GM19438 (cell line): ENCODE results near the gene NUP188.

Experiments used
- ATAC-seq: cut with Tn5 transposase; IDR thresholded peaks from one replicate; pipeline ENCODE4 v1.9.1; 2021; ENCODE audit warnings: low read depth; ENCODE audit not compliant: unreplicated experiment

The NUP188 gene

DNA sequence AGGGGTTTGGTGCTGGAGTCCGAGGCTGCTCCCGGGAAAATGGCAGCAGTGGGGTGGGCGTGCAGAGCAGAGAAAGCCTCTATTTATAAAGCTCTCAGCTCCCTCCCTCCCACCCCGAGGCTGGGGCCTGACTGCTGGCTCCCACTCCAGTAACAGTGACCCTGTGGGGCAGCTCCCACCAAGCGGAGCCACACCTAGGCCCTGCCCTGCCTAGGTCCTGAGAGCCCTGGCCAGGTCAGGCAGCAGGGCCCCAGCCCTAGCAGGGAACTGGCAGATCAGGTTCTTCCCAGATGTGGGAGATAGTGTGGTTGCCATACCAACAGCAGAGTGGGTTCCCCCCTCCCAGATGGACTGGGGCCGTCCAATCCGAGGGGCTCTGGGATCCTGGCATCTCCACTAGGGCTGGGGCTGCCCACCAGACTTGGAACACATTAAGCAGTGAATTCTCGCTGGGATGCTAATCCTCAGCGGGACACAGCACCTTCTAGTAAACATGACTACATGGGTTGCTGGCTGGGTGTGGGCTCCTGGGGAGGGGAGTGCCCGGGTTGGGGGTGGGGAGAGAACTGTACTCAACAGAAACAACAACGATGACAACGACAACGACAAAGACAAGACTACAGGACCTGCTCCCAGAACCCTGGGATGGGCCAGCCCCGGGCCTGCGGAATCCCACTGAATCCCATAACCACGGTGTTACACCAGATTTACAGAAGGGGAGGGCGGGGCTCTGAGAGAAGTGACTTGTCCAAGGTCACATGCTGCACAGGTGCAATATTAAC is 79.1 kb downstream of the NUP188 start:
- ATAC-seq, result no peak

DNA sequence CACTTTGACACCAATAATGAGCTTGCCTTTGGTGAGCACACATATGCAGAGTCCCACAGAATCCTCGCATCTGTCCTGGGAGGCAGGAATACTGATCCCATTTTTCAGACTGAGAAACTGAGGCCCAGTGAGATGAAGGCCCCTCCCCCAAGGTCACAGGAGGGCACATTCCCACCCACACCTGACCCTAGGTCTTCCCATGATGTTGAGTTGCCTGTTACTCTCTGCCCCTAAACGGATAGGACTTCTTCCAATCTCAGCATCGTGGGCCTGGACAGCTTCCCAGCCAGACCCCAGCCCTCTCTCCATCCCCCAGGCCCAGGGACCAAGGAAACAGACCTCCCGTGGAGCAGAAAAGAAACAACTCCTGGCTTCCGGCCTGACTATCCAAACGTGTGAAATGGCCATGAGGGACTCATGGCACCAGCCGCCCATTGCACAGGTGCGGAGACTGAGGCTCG is 79.8 kb downstream of the NUP188 start:
- ATAC-seq, result no peak

DNA sequence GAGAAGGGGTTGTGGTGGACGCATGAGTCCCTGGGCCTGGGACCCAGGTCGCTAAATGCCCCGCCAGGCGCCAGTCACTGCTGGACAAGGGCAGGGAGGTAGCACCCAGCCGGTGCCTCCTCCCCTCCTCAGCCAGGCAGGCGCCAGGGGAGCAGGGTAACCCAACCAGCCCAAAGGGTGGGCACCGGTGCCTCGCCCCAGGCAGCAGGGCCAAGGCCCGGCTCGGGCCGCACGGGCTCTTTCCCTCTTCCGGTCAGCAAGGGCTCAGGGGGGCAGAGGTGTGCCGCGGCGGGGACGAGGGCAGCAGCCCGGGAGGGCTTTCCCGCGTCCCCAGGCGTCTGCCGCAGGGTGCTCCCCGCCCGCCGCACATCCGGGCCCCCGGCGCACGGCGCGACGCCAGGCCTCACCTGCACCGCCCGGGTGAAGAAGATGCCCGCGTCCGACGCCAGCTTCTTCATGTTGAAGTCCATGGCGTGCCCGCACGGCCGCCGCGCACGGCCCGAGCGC is 80.2 kb downstream of the NUP188 start:
- peak; percentile 38 for ATAC-seq

DNA sequence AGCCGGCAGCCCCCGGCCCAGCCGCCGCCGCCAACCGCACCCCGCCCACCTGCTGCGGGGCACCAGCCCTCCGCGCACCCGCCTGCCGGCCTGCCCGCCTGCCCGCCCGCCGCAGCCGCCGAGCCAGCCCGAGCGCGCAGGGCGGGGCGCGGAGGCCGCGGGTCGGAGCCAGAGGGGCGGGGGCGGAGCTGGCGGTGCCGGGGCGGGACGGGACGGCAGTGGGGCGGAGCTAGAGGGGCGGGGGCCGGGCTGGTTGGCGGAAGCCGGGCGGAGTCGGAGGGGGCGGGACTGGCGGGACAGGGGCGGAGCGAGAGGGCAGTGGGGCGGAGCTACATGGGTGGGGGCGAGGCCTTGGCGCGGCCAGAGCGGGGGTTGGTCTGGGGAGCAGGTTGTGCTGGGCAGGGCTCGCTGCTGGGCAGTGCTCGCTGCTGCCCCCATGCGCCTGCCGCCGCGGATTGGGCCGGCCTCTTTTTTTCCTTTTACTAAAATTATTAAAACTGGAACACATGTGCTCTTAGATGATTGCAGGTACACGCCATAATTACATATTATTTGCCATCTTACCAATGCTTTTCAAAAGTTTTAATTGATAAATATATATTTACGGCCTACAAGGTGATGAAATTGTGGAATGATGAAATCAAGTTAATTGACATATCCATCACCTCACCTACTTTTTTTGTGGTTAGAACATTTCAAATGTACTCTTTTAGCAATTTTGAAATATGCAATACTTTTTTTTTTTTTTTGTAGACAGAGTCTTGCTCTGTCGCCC is 80.9 kb downstream of the NUP188 start, which contains the start of gene SH3GLB2:
SH3GLB2 (minus strand) TSS at position 140 of the 775 bp plus-strand sequence. CDS start 177 bp downstream, outside the sequence.
- peak; percentile 53 for ATAC-seq

DNA sequence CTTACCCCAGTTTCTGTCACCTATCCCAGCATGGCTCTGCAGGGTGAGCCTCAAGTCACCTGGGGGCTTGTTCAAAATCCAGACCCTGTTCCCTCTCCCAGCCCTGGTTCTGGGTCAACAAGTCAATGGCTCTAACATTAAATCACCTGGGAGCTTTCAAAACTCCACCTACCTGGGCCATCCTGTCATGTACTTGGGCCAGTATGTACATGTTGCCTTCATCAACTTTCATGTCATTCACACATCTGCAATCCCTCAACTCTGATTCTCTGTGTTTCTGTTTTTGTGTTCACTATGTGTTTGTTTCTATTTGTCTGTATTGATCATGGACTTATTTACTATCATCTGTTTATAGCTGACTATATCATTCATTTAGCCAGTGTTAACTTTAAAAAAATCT is 82.7 kb downstream of the NUP188 start:
- ATAC-seq, result no peak

DNA sequence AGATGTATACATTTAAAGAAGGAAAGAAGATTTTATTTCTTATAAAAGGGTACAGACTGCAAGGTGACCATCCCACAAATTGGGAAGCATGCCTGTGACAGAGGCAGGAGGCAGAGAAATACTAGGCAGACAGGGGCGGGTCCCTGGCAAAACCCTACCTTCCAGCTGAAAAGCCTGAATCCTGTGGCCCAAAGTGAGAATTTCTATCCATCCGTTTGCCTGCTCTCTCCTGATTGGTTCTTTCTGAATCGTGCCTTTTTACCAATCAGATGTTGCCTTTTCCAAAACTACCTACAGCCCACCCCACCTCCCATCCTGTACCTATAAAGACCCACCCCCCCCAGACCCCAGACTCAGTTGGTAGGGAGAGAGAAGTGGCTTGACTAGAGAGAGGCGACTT is 84.0 kb downstream of the NUP188 start:
- ATAC-seq, result no peak

DNA sequence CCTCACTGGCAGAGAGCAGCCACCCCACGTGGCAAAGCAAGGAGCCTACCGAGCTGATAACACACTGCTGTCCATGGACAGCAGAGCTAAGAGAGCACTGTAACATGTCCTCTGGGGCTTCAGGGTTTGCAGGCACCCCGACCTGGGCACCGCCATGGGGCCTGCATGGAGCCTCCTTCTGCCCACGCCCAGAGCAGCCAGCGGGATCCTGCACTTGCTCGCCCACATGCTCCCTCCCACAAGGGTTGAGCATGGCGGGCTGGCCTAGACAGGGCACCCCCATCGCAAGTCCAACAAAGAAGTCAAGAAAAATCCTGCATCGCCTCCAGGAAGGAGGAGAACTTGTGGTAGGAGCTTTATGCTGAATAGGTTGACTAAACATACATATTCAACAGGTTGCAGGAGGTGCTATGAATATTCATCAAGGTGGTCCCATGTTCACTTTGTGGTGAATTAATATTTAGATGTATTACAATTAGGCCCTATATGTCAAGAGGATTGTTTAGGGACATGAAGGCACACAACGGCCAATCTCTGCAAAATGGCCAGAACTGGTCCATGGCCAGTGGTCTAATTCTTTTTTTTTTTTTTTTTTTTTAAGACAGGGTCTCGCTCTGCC is 85.2 kb downstream of the NUP188 start:
- ATAC-seq, result no peak

DNA sequence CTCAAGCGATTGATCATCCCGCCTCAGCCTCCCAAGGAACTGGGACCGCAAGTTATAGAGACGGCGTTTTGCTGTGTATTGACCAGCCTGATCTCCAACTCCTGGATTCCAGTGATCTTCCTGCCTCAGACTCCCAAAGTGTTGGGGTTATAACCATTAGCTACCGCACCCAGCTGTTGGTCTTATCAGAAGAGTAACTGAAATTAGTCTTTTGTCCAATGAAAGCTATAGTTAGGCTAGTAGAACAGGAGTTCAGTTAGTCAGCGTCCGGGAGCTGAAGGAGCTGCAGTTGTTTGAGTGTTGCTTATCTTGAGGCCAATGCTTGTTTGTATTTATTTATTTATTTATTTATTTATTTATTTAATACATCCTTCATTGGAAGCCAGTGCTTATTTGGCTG is 85.7 kb downstream of the NUP188 start:
- no peak for ATAC-seq

DNA sequence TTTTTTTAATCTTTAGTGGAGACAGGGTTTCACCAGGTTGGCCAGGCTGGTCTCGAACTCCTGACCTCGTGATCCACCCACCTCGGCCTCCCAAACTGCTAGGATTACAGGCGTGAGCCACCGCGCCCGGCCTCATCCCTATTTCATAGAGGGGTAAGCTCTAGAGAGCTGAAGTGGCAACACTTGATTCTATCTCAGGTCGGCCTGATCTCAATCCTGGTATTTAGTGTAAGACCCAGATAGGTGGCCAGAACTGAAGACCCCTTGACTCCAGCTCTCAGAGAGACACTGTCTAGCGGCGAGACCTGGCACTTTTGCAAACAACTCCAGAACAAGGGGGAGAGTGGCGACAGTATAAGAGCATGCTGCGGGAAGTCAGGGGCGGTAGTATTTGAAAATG is 88.3 kb downstream of the NUP188 start:
- ATAC-seq, result peak; percentile 7

DNA sequence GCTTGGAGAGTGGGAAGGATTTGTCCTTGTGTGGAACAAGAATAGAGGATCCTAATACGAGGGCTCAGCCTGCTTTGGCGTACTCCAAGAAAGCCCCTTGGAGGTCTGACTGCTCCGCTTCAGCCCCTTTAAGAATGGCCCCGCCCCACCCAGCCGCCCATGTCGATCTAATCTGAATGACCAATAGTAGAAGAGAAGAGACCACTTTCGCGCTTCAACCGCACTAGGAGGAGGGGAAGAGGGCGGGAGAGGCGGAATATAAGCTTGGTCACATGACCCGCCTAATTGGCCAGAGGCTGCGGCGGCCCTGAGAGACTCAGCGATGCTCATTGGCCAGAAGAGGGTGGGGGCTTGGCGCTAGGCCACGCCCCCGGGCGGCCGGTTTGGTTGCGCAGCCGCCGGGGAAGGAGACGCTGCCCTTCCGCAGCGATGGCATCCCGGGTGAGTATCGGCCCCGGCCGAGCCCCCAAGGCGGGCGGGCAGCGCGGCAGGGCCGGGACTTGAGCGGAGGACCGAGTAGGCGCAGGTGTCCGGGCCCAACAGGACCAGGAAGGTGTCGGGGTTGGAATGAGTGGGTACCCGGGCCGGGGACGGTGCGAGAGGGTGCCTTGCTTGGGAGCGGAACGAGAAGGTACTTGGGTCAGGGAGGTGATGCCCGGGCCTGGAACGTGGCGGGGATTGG is 88.9 kb downstream of the NUP188 start, which contains the start of gene MIGA2:
MIGA2 (plus strand) TSS at position 386 of the 682 bp plus-strand sequence. CDS start 3,969 bp downstream, outside the sequence.
- ATAC-seq, result peak; percentile 97

DNA sequence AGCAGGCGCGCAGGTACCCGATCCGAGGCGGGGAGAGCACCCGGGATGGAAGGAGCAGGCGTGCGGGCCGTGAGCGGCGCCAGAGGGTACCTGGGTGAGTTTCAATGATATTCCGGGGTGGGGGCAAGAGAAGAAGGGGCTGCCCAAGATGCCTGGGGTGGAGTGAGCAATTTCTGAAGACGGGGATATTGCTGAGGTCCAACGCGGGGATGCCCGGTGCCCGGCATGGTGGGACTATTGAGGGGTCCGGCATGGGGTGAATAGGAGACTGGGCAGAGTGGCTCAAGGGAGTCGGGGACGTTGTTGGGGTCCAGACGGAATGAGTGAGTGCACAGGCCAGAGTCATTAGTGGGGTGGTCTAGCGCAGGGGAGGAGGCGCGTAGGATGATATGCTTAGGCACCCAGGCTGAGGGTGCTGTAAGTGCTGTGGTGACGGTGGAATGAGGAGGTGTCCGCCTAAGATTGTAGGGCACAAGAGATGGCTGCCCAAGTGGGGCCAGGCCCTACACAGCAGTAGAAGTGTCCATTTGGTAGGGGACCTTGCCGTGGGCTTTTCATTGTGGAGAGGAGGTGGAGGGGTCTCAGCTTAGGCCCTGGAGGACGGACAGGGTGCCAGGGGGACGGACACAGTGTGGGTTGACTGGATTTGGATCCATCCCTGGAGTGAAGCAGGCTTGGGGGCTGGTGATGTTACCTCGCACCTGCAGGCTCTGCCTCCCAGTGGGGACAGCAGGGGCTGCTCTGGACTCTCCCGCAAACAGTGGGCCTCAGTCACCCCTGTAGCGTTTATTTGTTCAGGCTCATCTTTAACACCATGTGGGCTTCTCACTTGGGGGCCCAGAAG is 89.6 kb downstream of the NUP188 start:
- ATAC-seq, result no peak

DNA sequence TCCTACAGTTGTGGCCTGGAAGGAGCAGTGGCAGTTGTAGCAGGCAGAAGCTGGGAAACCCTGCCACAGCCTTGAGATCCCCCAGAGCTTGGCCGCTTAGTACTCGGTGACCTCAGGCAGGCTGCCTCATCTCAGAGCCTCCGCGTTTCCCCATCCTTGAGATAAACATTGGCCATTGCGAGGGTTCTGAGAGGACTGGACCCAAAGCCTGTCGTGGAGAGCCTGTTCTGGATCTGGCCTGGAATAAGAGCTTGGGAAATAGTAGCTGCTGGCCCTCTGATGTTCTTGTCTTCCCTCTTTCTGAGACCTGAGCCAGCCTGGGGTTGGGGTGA is 90.2 kb downstream of the NUP188 start:
- ATAC-seq, result no peak

DNA sequence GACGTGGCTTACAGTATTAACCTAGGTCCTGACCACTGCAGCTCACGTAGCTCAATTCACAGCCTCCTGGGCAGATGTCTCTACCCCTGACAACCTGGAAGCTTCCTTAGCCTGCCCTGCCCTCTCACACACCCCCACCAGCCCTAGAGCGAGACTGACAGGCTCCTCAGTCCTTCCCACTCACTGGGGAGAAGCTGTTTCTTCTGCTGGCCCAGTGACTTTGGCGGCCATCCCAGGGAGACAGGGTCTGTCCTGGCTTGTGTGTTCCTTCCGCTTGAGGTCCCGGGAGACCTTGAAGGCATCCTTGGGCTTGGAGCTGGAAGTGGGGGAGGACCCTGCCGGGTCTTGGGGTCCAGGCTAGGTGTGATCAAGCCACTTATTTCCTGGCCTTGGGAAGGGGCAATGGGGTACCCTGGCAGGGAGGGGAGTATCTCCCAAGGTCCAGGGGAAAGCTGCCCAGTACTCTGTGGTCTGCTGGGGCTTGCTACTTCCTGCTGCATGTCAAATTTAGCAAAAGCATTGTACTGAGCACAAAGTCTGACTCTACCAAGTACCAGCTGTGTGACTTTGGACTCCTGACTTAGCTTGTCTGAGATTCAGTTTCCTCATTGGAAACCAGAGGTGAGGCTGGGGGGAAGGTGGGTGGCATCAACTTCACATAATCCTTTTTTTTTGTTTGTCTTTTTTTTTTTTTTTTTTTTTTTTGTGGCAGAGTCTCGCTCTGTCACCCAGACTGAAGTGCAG is 90.8 kb downstream of the NUP188 start:
- no peak for ATAC-seq

DNA sequence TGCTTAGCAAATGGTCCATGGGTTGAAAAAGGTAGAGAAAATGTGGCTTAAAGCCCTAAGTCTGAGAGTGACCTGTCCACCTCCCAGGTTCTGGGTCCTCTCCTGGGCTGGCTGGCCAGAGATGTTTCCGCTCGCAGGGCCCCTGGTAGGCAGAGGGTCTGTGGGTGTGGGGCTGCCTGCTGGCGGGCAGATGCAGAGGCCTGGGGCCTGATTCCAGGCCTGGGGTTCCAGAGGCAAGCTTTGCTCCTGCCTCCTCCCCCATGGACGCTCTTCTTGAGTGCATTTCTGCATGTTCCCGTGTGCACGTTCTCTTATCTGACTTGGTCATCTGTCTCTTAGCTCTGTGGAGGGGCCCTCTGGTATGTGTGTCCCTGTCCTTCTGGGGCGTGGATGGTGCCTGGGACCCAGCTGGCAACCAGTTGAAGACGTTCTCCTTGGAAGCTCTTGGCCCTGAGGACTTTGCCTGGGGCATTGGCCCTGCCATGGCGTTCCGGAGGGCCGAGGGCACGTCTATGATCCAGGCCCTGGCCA is 92.7 kb downstream of the NUP188 start:
- no peak for ATAC-seq

DNA sequence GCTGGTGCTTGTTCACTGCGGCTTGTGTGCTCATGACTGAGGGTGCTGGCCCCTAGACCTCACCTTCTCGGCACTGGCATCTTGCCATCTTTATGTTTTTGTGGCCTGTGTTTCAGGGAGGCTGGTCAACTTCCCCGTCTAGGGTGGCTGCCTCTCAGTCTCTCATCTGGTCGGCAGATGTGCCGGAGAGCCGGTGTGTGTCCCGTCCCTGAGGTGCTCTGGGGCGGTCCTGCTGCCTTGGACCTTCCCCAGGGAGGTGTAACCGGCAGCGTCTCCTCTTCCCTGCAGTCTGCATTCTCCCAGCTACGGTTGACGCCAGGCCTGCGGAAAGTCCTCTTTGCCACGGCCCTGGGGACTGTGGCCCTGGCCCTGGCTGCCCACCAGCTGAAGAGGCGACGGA is 94.5 kb downstream of the NUP188 start:
- no peak for ATAC-seq

DNA sequence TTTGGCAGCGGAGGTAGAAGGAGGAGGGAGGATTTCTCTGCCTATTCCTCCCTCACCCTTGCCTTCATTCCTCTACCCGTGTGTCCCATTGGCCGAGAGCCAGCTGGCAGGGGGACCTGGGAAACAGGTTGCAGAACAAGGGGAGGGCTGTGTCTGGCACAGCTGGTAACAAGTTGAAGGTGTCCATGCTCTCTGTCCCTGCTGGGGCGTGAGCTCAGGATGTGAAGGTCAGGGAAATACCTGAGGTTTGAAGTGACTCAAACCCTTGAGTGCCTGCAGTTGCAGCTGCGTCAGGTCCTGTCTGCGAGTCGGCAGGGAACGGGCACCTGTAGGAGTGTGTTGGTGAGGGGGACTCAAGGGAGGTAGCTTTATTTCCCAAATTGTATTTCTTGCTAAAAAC is 105.1 kb downstream of the NUP188 start:
- no peak for ATAC-seq

DNA sequence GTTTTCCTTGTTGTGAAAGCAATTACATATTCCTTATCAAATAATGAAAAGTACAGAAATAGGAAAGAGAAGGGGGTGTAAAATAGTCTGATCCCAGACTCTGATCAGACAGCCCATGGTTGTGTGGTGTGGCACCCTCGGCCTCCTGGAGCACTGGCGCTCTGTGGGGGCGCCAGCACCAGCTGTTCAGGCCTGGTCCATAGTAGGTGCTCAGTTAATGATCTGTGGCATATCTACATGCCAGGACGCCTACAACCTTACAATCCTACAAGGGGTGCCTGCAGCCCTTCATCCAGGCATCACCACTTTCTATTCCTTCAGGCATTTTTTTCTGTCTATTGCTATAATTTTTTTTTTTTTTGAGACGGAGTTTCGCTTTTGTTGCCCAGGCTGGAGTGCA is 105.5 kb downstream of the NUP188 start:
- no peak for ATAC-seq

DNA sequence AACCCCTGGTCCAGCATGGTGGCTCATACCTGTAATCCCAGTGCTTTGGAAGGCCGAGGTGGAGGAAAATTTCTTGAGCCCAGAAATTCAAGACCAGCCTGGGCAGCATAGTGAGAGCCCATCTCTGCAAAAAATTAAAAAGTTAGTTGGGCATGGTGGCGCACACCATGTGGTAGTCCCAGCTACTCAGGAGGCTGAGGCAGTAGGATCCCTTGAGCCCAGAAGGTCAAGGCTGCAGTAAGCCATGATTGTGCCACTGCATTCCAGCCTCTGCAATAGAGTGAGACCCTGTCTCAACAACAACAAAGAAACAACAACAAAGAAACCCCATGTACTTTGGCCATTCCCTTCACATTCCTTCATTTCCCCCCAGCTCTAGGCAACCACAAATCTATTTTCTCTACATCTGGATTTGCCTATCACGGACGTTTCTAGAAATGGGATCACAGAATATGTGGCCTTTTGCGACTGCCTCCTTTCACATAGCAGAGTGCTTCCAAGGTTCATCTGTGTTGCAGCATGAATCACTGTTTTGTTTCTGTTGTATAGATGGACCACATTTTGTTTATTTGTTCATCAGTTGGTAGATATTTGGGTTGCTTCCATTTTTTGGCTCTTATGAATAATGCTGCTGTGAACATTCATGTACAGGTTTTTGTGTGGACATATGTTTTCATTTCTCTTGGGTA is 106.8 kb downstream of the NUP188 start:
- ATAC-seq, result no peak
